GM23248 (cell line): ENCODE data around the gene FYB1. TPM values are rescaled to one million over a fixed set of nuclear protein-coding genes. Genes with fewer than 3 reads are reported as not detected.

Experiments used
- DNase-seq: peaks from one replicate; pipeline ENCODE4 v3.0.0-alpha.2; 2015
- H2AFZ ChIP-seq: fragments of 200-600 bp; sonication (generic); 2 replicates; pipeline ENCODE4 v1.6.1; 2016; ENCODE audit warnings: antibody characterized with exemption
- H3F3A ChIP-seq: fragments of 200-600 bp; sonication (generic); 2 replicates; pipeline ENCODE4 v1.6.1; 2016; ENCODE audit warnings: mild to moderate bottlenecking, antibody characterized with exemption, mixed run types; ENCODE audit not compliant: insufficient read depth
- H3K27ac ChIP-seq: fragments of 200-600 bp; sonication (generic); 2 replicates; pipeline ENCODE4 v1.5.1; 2016; ENCODE audit warnings: mild to moderate bottlenecking
- H3K27me3 ChIP-seq: fragments of 200-600 bp; sonication (generic); replicated peaks from 2 replicates; pipeline ENCODE4 v1.6.1; 2016; ENCODE audit warnings: mild to moderate bottlenecking; ENCODE audit not compliant: insufficient read depth
- H3K36me3 ChIP-seq: fragments of 200-600 bp; sonication (generic); 2 replicates; pipeline ENCODE4 v1.6.1; 2016; ENCODE audit warnings: low read depth, mild to moderate bottlenecking
- H3K4me1 ChIP-seq: fragments of 200-600 bp; sonication (generic); 2 replicates; pipeline ENCODE4 v1.6.1; 2016; ENCODE audit warnings: mild to moderate bottlenecking; ENCODE audit not compliant: insufficient read depth
- H3K4me2 ChIP-seq: fragments of 200-600 bp; sonication (generic); one replicate; pipeline ENCODE4 v1.6.1; 2016; ENCODE audit warnings: mild to moderate bottlenecking; ENCODE audit not compliant: unreplicated experiment
- H3K4me3 ChIP-seq: fragments of 200-600 bp; sonication (generic); 2 replicates; pipeline ENCODE4 v1.5.1; 2016; ENCODE audit warnings: mild to moderate bottlenecking
- H3K79me2 ChIP-seq: fragments of 200-600 bp; sonication (generic); 2 replicates; pipeline ENCODE4 v1.6.1; 2016; ENCODE audit warnings: mild to moderate bottlenecking; ENCODE audit not compliant: insufficient read depth
- H3K9ac ChIP-seq: fragments of 200-600 bp; sonication (generic); 2 replicates; pipeline ENCODE4 v1.6.1; 2016; ENCODE audit warnings: mild to moderate bottlenecking
- H3K9me2 ChIP-seq: fragments of 200-600 bp; sonication (generic); 2 replicates; pipeline ENCODE4 v1.6.1; 2016; ENCODE audit warnings: mixed run types, mild to moderate bottlenecking, moderate library complexity; ENCODE audit not compliant: insufficient read depth
- H3K9me3 ChIP-seq: fragments of 200-600 bp; sonication (generic); one replicate; pipeline ENCODE4 v1.6.1; 2017; ENCODE audit warnings: low read depth
- H4K20me1 ChIP-seq: fragments of 200-600 bp; sonication (generic); 2 replicates; pipeline ENCODE4 v1.6.0; 2016; ENCODE audit not compliant: insufficient read depth
- EZH2 ChIP-seq: fragments of 200-600 bp; sonication (generic); IDR thresholded peaks from 2 replicates; pipeline ENCODE4 v1.6.1; 2018; ENCODE audit warnings: antibody characterized with exemption, mild to moderate bottlenecking; ENCODE audit not compliant: insufficient read depth, poor library complexity, severe bottlenecking
- EZH2phosphoT487 ChIP-seq: fragments of 200-600 bp; sonication (generic); IDR thresholded peaks from 2 replicates; pipeline ENCODE4 v1.6.1; 2018; ENCODE audit warnings: antibody characterized with exemption, moderate library complexity, mild to moderate bottlenecking, low read depth; ENCODE audit not compliant: insufficient read depth
- WGBS, 2 experiments: methylation state at CpG; one replicate each; pipeline ENCODE4 v1.1.6; 2015 to 2017; ENCODE audit warnings: low lambda C conversion rate in 2 of 2, low coverage in 1 of 2; ENCODE audit errors: missing lambda C conversion rate in 2 of 2; 5-methylcytosine and 5-hydroxymethylcytosine counted together
- in situ Hi-C: fragments of 300-500 bp; cut with MboI; formaldehyde crosslinking; loops from 2 replicates; pipeline ENCODE4 v1.15.0; 2020
- polyA plus RNA-seq: library from polyadenylated mRNA; unstranded; fragments of >200 nt; fragmentation: Nextera tagmentation; extraction: Ambion mirVana; gene quantifications from 2 replicates; pipeline ENCODE4 v1.2.1, GENCODE V29; 2016
- total RNA-seq: library from RNA; depleted of rRNA; stranded (reverse); fragments of >200 nt; shearing (Covaris generic); gene quantifications from 2 replicates; pipeline ENCODE4 v1.2.3, GENCODE V29; 2014

Gene FYB1
- total and polyA plus RNA-seq, 2 experiments from 2014 or later = 0.11 TPM; not detected in 1

DNA sequence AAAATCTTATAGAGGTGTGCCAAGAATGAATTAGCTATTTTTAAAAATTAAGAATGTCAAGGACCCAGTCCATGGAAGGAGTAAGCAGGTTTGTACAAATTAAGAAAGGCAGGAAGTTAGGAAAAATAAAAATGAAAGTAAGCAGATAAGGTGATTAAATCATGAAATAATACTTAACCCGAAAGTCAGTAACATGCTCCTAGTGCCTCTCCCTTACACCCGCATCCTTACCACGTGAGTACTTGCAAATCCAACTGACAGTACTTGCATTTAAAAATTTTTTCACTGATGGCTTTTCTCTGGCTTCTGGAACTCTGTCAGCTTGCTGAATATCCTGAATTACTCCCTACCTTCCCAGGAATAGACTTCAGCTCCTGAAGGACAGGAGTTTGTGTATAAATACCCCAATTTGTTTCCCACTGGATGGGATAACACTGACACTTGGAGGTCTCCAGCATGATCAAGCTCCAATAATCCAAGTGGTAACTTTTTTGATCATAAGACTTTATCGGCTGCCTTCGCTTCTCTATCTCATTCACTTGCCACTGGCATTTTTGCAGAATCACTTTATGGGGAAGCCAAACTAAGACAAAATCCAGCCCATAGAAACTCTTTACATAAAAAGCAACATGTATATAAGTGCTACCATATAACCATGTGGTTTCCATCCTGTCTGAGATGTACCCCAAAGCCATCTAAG, 103.6 kb downstream of the FYB1 start:
- 89 to 95% methylated on average over 5 of the region's 5 CpGs for WGBS, 2 experiments
- Histone ChIP-seq H3K4me2 (no peak overlapping the region), H3K27me3 (no peaks in the 10 kb centered on the region), H3K9ac (no peak overlapping the region), H3K27ac (no peak overlapping the region), H3K36me3 (no peaks in the 10 kb centered on the region), H3K4me1 (peaks cover 15% of the 10 kb centered on the region; the same call in 1 of the 2 replicates), H3K79me2 (no peaks in the 10 kb centered on the region), H3K9me2 (no peaks in the 10 kb centered on the region), H3F3A (no peaks in the 10 kb centered on the region), H2AFZ (peak overlapping the region; percentile 21; the same call in 1 of the 2 replicates), H4K20me1 (no peaks in the 10 kb centered on the region), H3K9me3 (no peaks in the 10 kb centered on the region), H3K4me3 (no peak overlapping the region)
- TF ChIP-seq EZH2 = no peak
- TF ChIP-seq EZH2phosphoT487 = no peak
- no peak for DNase-seq
- in situ Hi-C loops = no loop called here

- Histone ChIP-seq H3K79me2 (no peaks in the 10 kb centered on the region), H3K27ac (no peak overlapping the region), H3K9me3 (no peaks in the 10 kb centered on the region), H3K9ac (no peak overlapping the region), H3K4me3 (no peak overlapping the region), H3K27me3 (no peaks in the 10 kb centered on the region), H3K9me2 (no peaks in the 10 kb centered on the region), H3K36me3 (no peaks in the 10 kb centered on the region), H4K20me1 (no peaks in the 10 kb centered on the region), H3K4me2 (no peak overlapping the region), H3K4me1 (peaks cover 15% of the 10 kb centered on the region; the same call in 1 of the 2 replicates), H2AFZ (no peak overlapping the region), H3F3A (no peaks in the 10 kb centered on the region)
- WGBS, 2 experiments = 93 to 94% methylated on average over 4 of the region's 4 CpGs
- TF ChIP-seq EZH2phosphoT487 (no peak), EZH2 (no peak)
- no peak for DNase-seq
- in situ Hi-C loops = no loop called here
These were observed 105.2 kb downstream of the FYB1 start for GRCh38 chr5:39114155-39114554.

- H3K9ac ChIP-seq = no peak overlapping the region
- WGBS, 2 experiments = 78 to 82% methylated on average over 4 of the region's 4 CpGs
- H2AFZ ChIP-seq = no peak overlapping the region
- no peaks in the 10 kb centered on the region for H3K79me2 ChIP-seq
- no peaks in the 10 kb centered on the region for H3K9me3 ChIP-seq
- in situ Hi-C loops = no loop called here
- peak; percentile 23 for DNase-seq
- no peak overlapping the region for H3K27ac ChIP-seq
- H4K20me1 ChIP-seq = no peaks in the 10 kb centered on the region
- no peak for TF ChIP-seq EZH2phosphoT487
- TF ChIP-seq EZH2 = no peak
- H3K36me3 ChIP-seq = no peaks in the 10 kb centered on the region
- H3K4me1 ChIP-seq = peaks cover 15% of the 10 kb centered on the region; the same call in 1 of the 2 replicates
- H3K9me2 ChIP-seq = no peaks in the 10 kb centered on the region
- H3K4me3 ChIP-seq = no peak overlapping the region
- H3K4me2 ChIP-seq = no peak overlapping the region
- H3F3A ChIP-seq = no peaks in the 10 kb centered on the region
- no peaks in the 10 kb centered on the region for H3K27me3 ChIP-seq
These were observed 105.9 kb downstream of the FYB1 start for GRCh38 chr5:39113354-39113953.

GRCh38 chr5:39109606-39110005, 109.8 kb downstream of the FYB1 start:
- Histone ChIP-seq H3K27ac (no peak overlapping the region), H3F3A (no peaks in the 10 kb centered on the region), H3K4me1 (peaks cover 9% of the 10 kb centered on the region; the same call in 1 of the 2 replicates), H3K9me2 (no peaks in the 10 kb centered on the region), H3K36me3 (no peaks in the 10 kb centered on the region), H3K4me2 (no peak overlapping the region), H4K20me1 (no peaks in the 10 kb centered on the region), H3K27me3 (no peaks in the 10 kb centered on the region), H2AFZ (no peak overlapping the region), H3K79me2 (no peaks in the 10 kb centered on the region), H3K4me3 (no peak overlapping the region), H3K9me3 (no peaks in the 10 kb centered on the region), H3K9ac (no peak overlapping the region)
- 98% methylated on average over 2 of the region's 2 CpGs for WGBS, 2 experiments
- no peak for DNase-seq
- in situ Hi-C loops = no loop called here
- TF ChIP-seq EZH2 (no peak), EZH2phosphoT487 (no peak)
